ENCODE data around the gene CPSF6. TPM values are rescaled to one million over a fixed set of nuclear protein-coding genes. Genes with fewer than 3 reads are reported as not detected.

CPSF6 gene
- total RNA-seq, 1 experiment from 2014 or later: 24.4 TPM

- Histone ChIP-seq H3K27me3 (replicated peaks) (peaks cover 7% of the 10 kb centered on the region; the same call in 1 of the 2 replicates), H3K4me1 (replicated peaks) (no peaks in the 10 kb centered on the region), H3K27ac (no peak overlapping the region), H3K4me3 (no peak overlapping the region), H3K36me3 (no peaks in the 10 kb centered on the region), H3K9me3 (replicated peaks) (no peaks in the 10 kb centered on the region)
- no peak for DNase-seq (ENCODE audit: low read depth in 1 of 2, low spot score in 2 of 2)
These were observed 78.9 kb downstream of the CPSF6 start for GRCh38 chr12:69318225-69318624.

DNA sequence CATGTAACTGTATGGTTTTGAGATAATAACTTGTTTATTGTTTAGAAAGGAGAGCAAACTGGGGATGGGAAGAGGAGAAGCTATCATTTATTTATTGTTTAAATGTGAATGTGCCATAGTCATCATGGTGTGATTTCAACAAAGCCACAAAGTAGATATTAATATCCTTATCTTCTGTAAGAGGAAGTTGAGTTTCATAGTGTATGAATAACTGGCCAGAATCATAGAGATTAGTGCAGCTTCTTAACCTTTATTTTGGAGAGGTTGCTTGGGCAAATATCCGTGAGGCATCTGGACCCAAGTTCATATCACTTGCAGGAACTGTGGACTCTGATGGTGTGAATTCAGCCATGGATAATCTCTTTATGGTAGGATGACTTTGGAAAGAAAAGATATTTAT is 82.0 kb downstream of the CPSF6 start:
- H3K9me3 ChIP-seq (replicated peaks): no peaks in the 10 kb centered on the region
- H3K27ac ChIP-seq: no peak overlapping the region
- peaks cover 11% of the 10 kb centered on the region for H3K27me3 ChIP-seq (replicated peaks)
- H3K4me1 ChIP-seq (replicated peaks): no peaks in the 10 kb centered on the region
- DNase-seq (ENCODE audit: low read depth in 1 of 2, low spot score in 2 of 2): no peak
- H3K36me3 ChIP-seq: no peaks in the 10 kb centered on the region
- no peak overlapping the region for H3K4me3 ChIP-seq

Other genes with a start within 250 kb of the CPSF6 start
- not detected in 2 replicates for gene LYZ, start 108.8 kb downstream of the CPSF6 start, total RNA-seq (2014; rRNA removed; shearing (Covaris generic))
- gene YEATS4, start 120.2 kb downstream of the CPSF6 start, total RNA-seq (2014; rRNA removed; shearing (Covaris generic)): 29.6 and 65.9 TPM in 2 replicates
- gene FRS2, start 230.8 kb downstream of the CPSF6 start, total RNA-seq (2014; rRNA removed; shearing (Covaris generic)): 41.3 and 87.5 TPM in 2 replicates